Measurements from ENCODE around the gene TREX2. TPM values are rescaled to one million over a fixed set of nuclear protein-coding genes. Genes with fewer than 3 reads are reported as not detected.

Gene TREX2
- total RNA-seq, 2 donors from 2014 or later, result 1.0 to 1.6 TPM

- no peaks in the 10 kb centered on the region for H3K27me3 ChIP-seq
- WGBS, 2 donors, result 84% methylated on average over 6 of the region's 18 CpGs; no CpG with 5 or more reads in 1 of the 2 donors
- ATAC-seq (no peak), DNase-seq (no peak)
- no peaks in the 10 kb centered on the region for H3K36me3 ChIP-seq (replicated peaks in 1 of 2; ENCODE audit: insufficient read depth in 1 of 2, low read depth in 2 of 2)
- no peak overlapping the region for H3K4me3 ChIP-seq
- H3K4me1 ChIP-seq, result no peaks in the 10 kb centered on the region
- TF ChIP-seq, protein P1, sequence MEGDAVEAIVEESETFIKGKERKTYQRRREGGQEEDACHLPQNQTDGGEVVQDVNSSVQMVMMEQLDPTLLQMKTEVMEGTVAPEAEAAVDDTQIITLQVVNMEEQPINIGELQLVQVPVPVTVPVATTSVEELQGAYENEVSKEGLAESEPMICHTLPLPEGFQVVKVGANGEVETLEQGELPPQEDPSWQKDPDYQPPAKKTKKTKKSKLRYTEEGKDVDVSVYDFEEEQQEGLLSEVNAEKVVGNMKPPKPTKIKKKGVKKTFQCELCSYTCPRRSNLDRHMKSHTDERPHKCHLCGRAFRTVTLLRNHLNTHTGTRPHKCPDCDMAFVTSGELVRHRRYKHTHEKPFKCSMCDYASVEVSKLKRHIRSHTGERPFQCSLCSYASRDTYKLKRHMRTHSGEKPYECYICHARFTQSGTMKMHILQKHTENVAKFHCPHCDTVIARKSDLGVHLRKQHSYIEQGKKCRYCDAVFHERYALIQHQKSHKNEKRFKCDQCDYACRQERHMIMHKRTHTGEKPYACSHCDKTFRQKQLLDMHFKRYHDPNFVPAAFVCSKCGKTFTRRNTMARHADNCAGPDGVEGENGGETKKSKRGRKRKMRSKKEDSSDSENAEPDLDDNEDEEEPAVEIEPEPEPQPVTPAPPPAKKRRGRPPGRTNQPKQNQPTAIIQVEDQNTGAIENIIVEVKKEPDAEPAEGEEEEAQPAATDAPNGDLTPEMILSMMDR (IDR thresholded peaks at IDR 0.05), result no peak
- TF ChIP-seq POLR2A (IDR thresholded peaks at IDR 0.05), result no peak
- H3K9me3 ChIP-seq, result no peaks in the 10 kb centered on the region
- no peak overlapping the region for H3K27ac ChIP-seq
- intact Hi-C loops (cut with DNase I), result no loop called here
Measured at GRCh38 chrX:153457136-153457825, 11.4 kb upstream of the TREX2 start.

- 90% methylated on average over 3 of the region's 9 CpGs; no CpG with 5 or more reads in 1 of the 2 donors for WGBS, 2 donors
- intact Hi-C loops (cut with DNase I), result no loop called here
- DNase-seq (no peak), ATAC-seq (no peak)
- no peak for TF ChIP-seq POLR2A (IDR thresholded peaks at IDR 0.05)
- TF ChIP-seq, protein P1 (IDR thresholded peaks at IDR 0.05), result no peak
- Histone ChIP-seq H3K36me3 (replicated peaks in 1 of 2; ENCODE audit: insufficient read depth in 1 of 2, low read depth in 2 of 2) (no peaks in the 10 kb centered on the region), H3K27me3 (no peaks in the 10 kb centered on the region), H3K27ac (no peak overlapping the region), H3K9me3 (no peaks in the 10 kb centered on the region), H3K4me3 (no peak overlapping the region), H3K4me1 (no peaks in the 10 kb centered on the region)
Measured at GRCh38 chrX:153456704-153457103, 10.8 kb upstream of the TREX2 start.

- H3K9me3 ChIP-seq, result no peaks in the 10 kb centered on the region
- 82 to 87% methylated on average over 2 to 11 of the region's 12 CpGs for whole genome bisulfite sequencing, 2 donors
- no peaks in the 10 kb centered on the region for H3K36me3 ChIP-seq (replicated peaks in 1 of 2; ENCODE audit: insufficient read depth in 1 of 2, low read depth in 2 of 2)
Measured at GRCh38 chrX:153456161-153456560, 10.3 kb upstream of the TREX2 start.

GRCh38 chrX:153455571-153455970, 9.7 kb upstream of the TREX2 start:
- TF ChIP-seq, protein P1 (IDR thresholded peaks at IDR 0.05), result no peak
- no peak for TF ChIP-seq POLR2A (IDR thresholded peaks at IDR 0.05)
- H3K9me3 ChIP-seq, result no peaks in the 10 kb centered on the region
- no peaks in the 10 kb centered on the region for H3K27me3 ChIP-seq
- no peak for DNase-seq
- WGBS, 2 donors, result 89 to 100% methylated on average over 3 to 7 of the region's 16 CpGs
- H3K36me3 ChIP-seq (replicated peaks in 1 of 2; ENCODE audit: insufficient read depth in 1 of 2, low read depth in 2 of 2), result no peaks in the 10 kb centered on the region
- intact Hi-C loops (cut with DNase I), result no loop called here
- H3K4me3 ChIP-seq, result no peak overlapping the region
- no peak for ATAC-seq
- no peaks in the 10 kb centered on the region for H3K4me1 ChIP-seq
- H3K27ac ChIP-seq, result no peak overlapping the region

More at GRCh38 chrX:153456161-153456560, 10.3 kb upstream of the TREX2 start:
- Histone ChIP-seq H3K27me3 (no peaks in the 10 kb centered on the region), H3K4me1 (no peaks in the 10 kb centered on the region), H3K4me3 (no peak overlapping the region), H3K27ac (no peak overlapping the region)
- ATAC-seq, result no peak
- TF ChIP-seq POLR2A (IDR thresholded peaks at IDR 0.05), result no peak
- intact Hi-C loops (cut with DNase I), result no loop called here
- no peak for DNase-seq

GRCh38 chrX:153454901-153455550, 9.2 kb upstream of the TREX2 start:
- DNase-seq (no peak), ATAC-seq (no peak)
- WGBS, 2 donors, result 97% methylated on average over 14 of the region's 16 CpGs; no CpG with 5 or more reads in 1 of the 2 donors
- no peaks in the 10 kb centered on the region for H3K27me3 ChIP-seq
- H3K4me3 ChIP-seq, result no peak overlapping the region
- no peaks in the 10 kb centered on the region for H3K9me3 ChIP-seq
- H3K36me3 ChIP-seq (replicated peaks in 1 of 2; ENCODE audit: insufficient read depth in 1 of 2, low read depth in 2 of 2), result no peaks in the 10 kb centered on the region
- TF ChIP-seq, protein P1 (IDR thresholded peaks at IDR 0.05), result no peak
- no peak for TF ChIP-seq POLR2A (IDR thresholded peaks at IDR 0.05)
- H3K4me1 ChIP-seq, result no peaks in the 10 kb centered on the region
- intact Hi-C loops (cut with DNase I), result no loop called here
- no peak overlapping the region for H3K27ac ChIP-seq
